Osteoblast (primary cell): ENCODE measurements around the gene FOSL1. TPM values are rescaled to one million over a fixed set of nuclear protein-coding genes. Genes with fewer than 3 reads are reported as not detected.

Experiments
- DNase-seq: peaks from one replicate; pipeline ENCODE4 v3.0.0; 2011; ENCODE audit warnings: low spot score, mixed read lengths; ENCODE audit not compliant: insufficient read length; ENCODE audit errors: missing footprints
- H2AFZ ChIP-seq: 2 replicates; pipeline ENCODE4 v1.6.0; 2011; ENCODE audit warnings: mild to moderate bottlenecking, low read length
- H3K27ac ChIP-seq: 2 replicates; pipeline ENCODE4 v1.5.1; 2011; ENCODE audit warnings: mild to moderate bottlenecking, low read depth, low read length, moderate library complexity
- H3K27me3 ChIP-seq: 2 replicates; pipeline ENCODE4 v1.6.0; 2012; ENCODE audit warnings: mild to moderate bottlenecking, control low read depth, inconsistent platforms, low read length, moderate library complexity; ENCODE audit not compliant: insufficient read depth
- H3K36me3 ChIP-seq: 2 replicates; pipeline ENCODE4 v1.5.1; 2011; ENCODE audit warnings: mild to moderate bottlenecking, low read length, control low read depth, moderate library complexity; ENCODE audit not compliant: insufficient read depth
- H3K4me1 ChIP-seq: 2 replicates; pipeline ENCODE4 v1.5.1; 2011; ENCODE audit warnings: mild to moderate bottlenecking, low read length, control low read depth, moderate library complexity; ENCODE audit not compliant: insufficient read depth
- H3K4me2 ChIP-seq: 2 replicates; pipeline ENCODE4 v1.6.0; 2011; ENCODE audit warnings: mild to moderate bottlenecking, low read length; ENCODE audit not compliant: insufficient read depth
- H3K4me3 ChIP-seq: fragments of 200-600 bp; sonication (generic); 3 replicates; pipeline ENCODE4 v1.5.1; 2012; ENCODE audit warnings: mild to moderate bottlenecking, low read length, inconsistent platforms; ENCODE audit not compliant: insufficient read depth
- H3K79me2 ChIP-seq: 2 replicates; pipeline ENCODE4 v1.6.0; 2012; ENCODE audit warnings: mild to moderate bottlenecking, low read length, control low read depth, inconsistent platforms; ENCODE audit not compliant: insufficient read depth
- H3K9me3 ChIP-seq: 2 replicates; pipeline ENCODE4 v1.5.1; 2011; ENCODE audit warnings: low read depth, low read length, control low read depth
- H4K20me1 ChIP-seq: 2 replicates; pipeline ENCODE4 v1.6.0; 2012; ENCODE audit warnings: mild to moderate bottlenecking, low read length, control low read depth; ENCODE audit not compliant: insufficient read depth
- CTCF ChIP-seq: IDR thresholded peaks from 2 replicates; pipeline ENCODE4 v1.5.1; 2011; ENCODE audit warnings: mild to moderate bottlenecking, low read depth, low read length, moderate library complexity; ENCODE audit errors: extremely low read depth
- total RNA-seq: library from RNA; depleted of rRNA; stranded (reverse); fragments of >200 nt; gene quantifications from 2 replicates; pipeline ENCODE4 v1.2.3, GENCODE V29; 2012

Gene FOSL1
- total RNA-seq, 1 donor, result 13.0 TPM

GRCh38 chr11:65851811-65852507 lies 48.2 kb downstream of the FOSL1 start:
- TF ChIP-seq CTCF, result no peak
- H3K4me1 ChIP-seq, result peaks cover 14% of the 10 kb centered on the region
- H3K9me3 ChIP-seq, result no peaks in the 10 kb centered on the region
- peaks cover 46% of the 10 kb centered on the region for H4K20me1 ChIP-seq
- H3K4me2 ChIP-seq, result no peak overlapping the region
- H3K79me2 ChIP-seq, result peaks cover 41% of the 10 kb centered on the region
- H2AFZ ChIP-seq, result no peak overlapping the region
- peaks cover 58% of the 10 kb centered on the region for H3K36me3 ChIP-seq
- no peaks in the 10 kb centered on the region for H3K27me3 ChIP-seq
- H3K4me3 ChIP-seq, result no peak overlapping the region
- H3K27ac ChIP-seq, result no peak overlapping the region
- peak; percentile 50 for DNase-seq

DNA sequence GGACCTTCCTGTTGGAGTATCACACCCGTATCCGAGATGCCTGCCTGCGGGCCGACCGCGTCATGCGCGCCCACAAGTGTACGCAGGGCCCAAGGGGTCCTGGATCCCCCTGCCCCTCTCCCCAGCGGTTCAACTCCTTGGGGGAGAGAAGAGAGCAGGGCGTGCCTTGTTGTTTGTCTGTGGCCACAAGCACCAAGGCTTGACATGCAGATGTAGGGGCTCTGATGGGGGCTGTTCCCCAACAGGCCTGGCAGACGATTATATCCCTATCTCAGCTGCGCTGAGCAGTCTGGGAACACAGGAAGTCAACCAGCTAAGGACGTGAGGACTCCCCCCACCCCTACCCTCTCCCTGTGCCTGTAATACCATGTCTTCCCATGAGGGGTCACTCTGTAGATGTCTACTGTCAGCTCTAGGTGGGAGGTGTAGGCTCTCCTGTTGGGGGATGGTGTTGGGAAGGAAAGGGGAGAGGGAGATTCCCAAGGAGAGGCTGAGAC lies 49.1 kb downstream of the FOSL1 start:
- peak; percentile 76 for DNase-seq
- TF ChIP-seq CTCF, result peak; percentile 46
- H3K27ac ChIP-seq, result no peak overlapping the region
- H3K4me1 ChIP-seq, result peaks cover 7% of the 10 kb centered on the region
- H3K4me3 ChIP-seq, result no peak overlapping the region
- H3K27me3 ChIP-seq, result no peaks in the 10 kb centered on the region
- H3K36me3 ChIP-seq, result peaks cover 51% of the 10 kb centered on the region
- H4K20me1 ChIP-seq, result peaks cover 38% of the 10 kb centered on the region
- H3K9me3 ChIP-seq, result no peaks in the 10 kb centered on the region
- H3K4me2 ChIP-seq, result no peak overlapping the region
- peaks cover 33% of the 10 kb centered on the region for H3K79me2 ChIP-seq
- no peak overlapping the region for H2AFZ ChIP-seq

- Histone ChIP-seq H3K27ac (no peak overlapping the region), H3K36me3 (peaks cover 44% of the 10 kb centered on the region), H3K4me1 (peaks cover under 1% of the 10 kb centered on the region), H3K9me3 (no peaks in the 10 kb centered on the region), H3K27me3 (no peaks in the 10 kb centered on the region), H3K79me2 (peaks cover 26% of the 10 kb centered on the region), H2AFZ (no peak overlapping the region), H3K4me2 (no peak overlapping the region), H4K20me1 (peaks cover 31% of the 10 kb centered on the region), H3K4me3 (no peak overlapping the region)
- DNase-seq, result peak; percentile 78
- no peak for TF ChIP-seq CTCF
These were observed 49.7 kb downstream of the FOSL1 start for GRCh38 chr11:65850217-65851082.

DNA sequence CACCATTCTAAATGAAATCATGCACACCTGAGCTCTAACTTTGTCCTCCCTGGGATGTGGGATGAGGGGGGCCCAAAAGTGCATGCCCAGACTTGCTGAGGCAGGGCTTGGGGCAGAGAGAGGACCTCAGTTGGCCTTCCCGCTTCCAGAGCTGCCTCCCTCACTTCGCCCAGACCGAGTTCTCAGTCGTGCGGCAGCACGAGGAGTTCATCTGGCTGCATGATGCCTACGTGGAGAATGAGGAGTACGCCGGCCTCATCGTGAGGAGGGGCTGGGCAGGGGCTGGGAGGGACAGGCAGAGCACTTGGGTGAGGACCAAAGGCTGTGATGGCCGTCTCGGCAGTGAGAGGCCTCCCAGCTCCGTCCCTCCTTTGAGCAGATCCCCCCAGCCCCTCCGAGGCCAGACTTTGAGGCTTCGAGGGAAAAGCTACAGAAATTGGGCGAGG lies 50.4 kb downstream of the FOSL1 start:
- H3K4me2 ChIP-seq, result no peak overlapping the region
- H3K27ac ChIP-seq, result no peak overlapping the region
- H3K36me3 ChIP-seq, result peaks cover 38% of the 10 kb centered on the region
- no peaks in the 10 kb centered on the region for H3K27me3 ChIP-seq
- peaks cover 20% of the 10 kb centered on the region for H3K79me2 ChIP-seq
- H3K4me3 ChIP-seq, result no peak overlapping the region
- peaks cover 24% of the 10 kb centered on the region for H4K20me1 ChIP-seq
- H3K4me1 ChIP-seq, result no peaks in the 10 kb centered on the region
- H3K9me3 ChIP-seq, result no peaks in the 10 kb centered on the region
- peak; percentile 83 for DNase-seq
- no peak overlapping the region for H2AFZ ChIP-seq
- no peak for TF ChIP-seq CTCF
